ACC112 (cell line): ENCODE data around the gene TPPP2.
"Not testable (repeated sequence)": the region's sequence is repeated elsewhere in the genome, so short reads cannot be mapped to it uniquely, and the experiment has no call there.

Source experiments
- H2AFZ ChIP-seq: fragments of 200-600 bp; sonication (generic); one replicate; pipeline ENCODE4 v1.6.0; 2017; ENCODE audit warnings: antibody characterized with exemption, low read length; ENCODE audit not compliant: unreplicated experiment
- H3K27ac ChIP-seq: fragments of 200-600 bp; sonication (generic); 2 replicates; pipeline ENCODE4 v1.5.1; 2014; ENCODE audit warnings: low read depth, mild to moderate bottlenecking, antibody characterized with exemption, low read length, moderate library complexity
- H3K27me3 ChIP-seq: fragments of 200-600 bp; sonication (generic); 2 replicates; pipeline ENCODE4 v1.6.1; 2014; ENCODE audit warnings: mild to moderate bottlenecking, antibody characterized with exemption, low read length, moderate library complexity, mixed read lengths; ENCODE audit not compliant: insufficient read depth
- H3K36me3 ChIP-seq: fragments of 200-600 bp; sonication (generic); 2 replicates; pipeline ENCODE4 v1.6.1; 2016; ENCODE audit warnings: mild to moderate bottlenecking, antibody characterized with exemption, low read length, moderate library complexity, mixed read lengths; ENCODE audit not compliant: insufficient read depth
- H3K4me1 ChIP-seq: fragments of 200-600 bp; sonication (generic); one replicate; pipeline ENCODE4 v1.6.1; 2016; ENCODE audit warnings: low read length, mixed read lengths; ENCODE audit not compliant: insufficient read depth, unreplicated experiment, control insufficient read depth
- H3K4me3 ChIP-seq: fragments of 200-600 bp; sonication (generic); 2 replicates; pipeline ENCODE4 v1.5.1; 2014; ENCODE audit warnings: mild to moderate bottlenecking, low read depth, low read length
- H3K79me2 ChIP-seq: fragments of 200-600 bp; sonication (generic); one replicate; pipeline ENCODE4 v1.6.0; 2016; ENCODE audit warnings: low read length; ENCODE audit not compliant: control insufficient read depth, unreplicated experiment, insufficient read depth

Gene TPPP2

GRCh38 chr14:21029917-21030316 is at the start of gene TPPP2:
TSS of gene TPPP2 (plus strand) at chr14:21030217. CDS start at chr14:21030582, 365 bp downstream.
- no peak within 1 kb of the TSS for H3K4me3 ChIP-seq
- H3K36me3 ChIP-seq, result no peaks in the 10 kb centered on the region
- no peaks in the 10 kb centered on the region for H3K79me2 ChIP-seq
- no peak within 1 kb of the TSS for H3K27ac ChIP-seq
- no peak within 1 kb of the TSS for H2AFZ ChIP-seq
- H3K4me1 ChIP-seq, result no peaks in the 10 kb centered on the region
- H3K27me3 ChIP-seq, result peaks cover 84% of the 10 kb centered on the region

GRCh38 chr14:20980906-20981305 is 49.1 kb upstream of the TPPP2 start:
- H3K36me3 ChIP-seq, result no peaks in the 10 kb centered on the region
- peaks cover 4% of the 10 kb centered on the region; the same call in 1 of the 2 replicates for H3K27me3 ChIP-seq
- no peaks in the 10 kb centered on the region for H3K79me2 ChIP-seq
- H3K4me3 ChIP-seq, result no peak overlapping the region
- no peak overlapping the region for H3K27ac ChIP-seq
- no peaks in the 10 kb centered on the region for H3K4me1 ChIP-seq
- H2AFZ ChIP-seq, result no peak overlapping the region

- Histone ChIP-seq H3K27me3 (peaks cover 4% of the 10 kb centered on the region; the same call in 1 of the 2 replicates), H3K4me3 (no peak overlapping the region), H3K4me1 (peaks cover 12% of the 10 kb centered on the region), H2AFZ (no peak overlapping the region), H3K79me2 (no peaks in the 10 kb centered on the region), H3K36me3 (no peaks in the 10 kb centered on the region), H3K27ac (no peak overlapping the region)
Observed at GRCh38 chr14:20982646-20983369, 47.2 kb upstream of the TPPP2 start.

GRCh38 chr14:20985650-20986049 is 44.4 kb upstream of the TPPP2 start:
- H2AFZ ChIP-seq, H3K4me3 ChIP-seq, H3K27me3 ChIP-seq, H3K79me2 ChIP-seq, H3K27ac ChIP-seq, H3K36me3 ChIP-seq: not testable (repeated sequence)
- peaks cover 20% of the 10 kb centered on the region for H3K4me1 ChIP-seq

- Histone ChIP-seq H3K36me3 (no peaks in the 10 kb centered on the region), H3K4me1 (peaks cover 27% of the 10 kb centered on the region), H3K4me3 (no peak overlapping the region), H3K27me3 (peaks cover 4% of the 10 kb centered on the region; the same call in 1 of the 2 replicates), H3K27ac (peak overlapping the region; percentile 54), H3K79me2 (peaks cover 19% of the 10 kb centered on the region), H2AFZ (peak overlapping the region; percentile 1)
Observed at GRCh38 chr14:20986811-20987210, 43.2 kb upstream of the TPPP2 start.

- Histone ChIP-seq H3K79me2 (peaks cover 26% of the 10 kb centered on the region), H2AFZ (no peak overlapping the region), H3K27ac (peak overlapping the region; percentile 73), H3K36me3 (peaks cover 13% of the 10 kb centered on the region; the same call in 1 of the 2 replicates), H3K4me3 (peak overlapping the region; percentile 58), H3K27me3 (no peaks in the 10 kb centered on the region), H3K4me1 (peaks cover 27% of the 10 kb centered on the region)
Observed at GRCh38 chr14:20988717-20989470, 41.1 kb upstream of the TPPP2 start.

- Histone ChIP-seq H2AFZ (no peak overlapping the region), H3K27ac (peak overlapping the region; percentile 73), H3K4me1 (peaks cover 27% of the 10 kb centered on the region), H3K79me2 (peaks cover 26% of the 10 kb centered on the region), H3K36me3 (peaks cover 14% of the 10 kb centered on the region; the same call in 1 of the 2 replicates), H3K27me3 (no peaks in the 10 kb centered on the region), H3K4me3 (peak overlapping the region; percentile 99)
Observed at GRCh38 chr14:20989471-20989786, 40.6 kb upstream of the TPPP2 start.

GRCh38 chr14:20989787-20990600 is 40.0 kb upstream of the TPPP2 start, which contains the start of gene METTL17:
TSS of gene METTL17 (plus strand) at chr14:20989980. CDS start at chr14:20990003, 23 bp downstream.
- Histone ChIP-seq H3K4me3 (peak within 1 kb of the TSS; percentile 99), H2AFZ (peak within 1 kb of the TSS; percentile 97), H3K79me2 (peaks cover 26% of the 10 kb centered on the region), H3K27me3 (no peaks in the 10 kb centered on the region), H3K36me3 (peaks cover 17% of the 10 kb centered on the region), H3K4me1 (peaks cover 27% of the 10 kb centered on the region), H3K27ac (peak within 1 kb of the TSS; percentile 73)

GRCh38 chr14:20996521-20996920 is 33.5 kb upstream of the TPPP2 start:
- Histone ChIP-seq H3K36me3 (peaks cover 28% of the 10 kb centered on the region), H2AFZ (no peak overlapping the region), H3K27me3 (no peaks in the 10 kb centered on the region), H3K4me1 (peaks cover 4% of the 10 kb centered on the region), H3K27ac (no peak overlapping the region), H3K79me2 (peaks cover 10% of the 10 kb centered on the region), H3K4me3 (no peak overlapping the region)

- H3K27me3 ChIP-seq, result no peaks in the 10 kb centered on the region
- peaks cover 25% of the 10 kb centered on the region for H3K36me3 ChIP-seq
- peaks cover 4% of the 10 kb centered on the region for H3K79me2 ChIP-seq
- H3K27ac ChIP-seq, result no peak overlapping the region
- no peak overlapping the region for H3K4me3 ChIP-seq
- H2AFZ ChIP-seq, result no peak overlapping the region
- H3K4me1 ChIP-seq, result peaks cover 4% of the 10 kb centered on the region
Observed at GRCh38 chr14:20997115-20997514, 32.9 kb upstream of the TPPP2 start.
